GM21515 (cell line): ENCODE results near the gene FYB1.

Experiments used
- ATAC-seq: cut with Tn5 transposase; IDR thresholded peaks from one replicate; pipeline ENCODE4 v1.9.1; 2021; ENCODE audit not compliant: unreplicated experiment

Gene FYB1

DNA sequence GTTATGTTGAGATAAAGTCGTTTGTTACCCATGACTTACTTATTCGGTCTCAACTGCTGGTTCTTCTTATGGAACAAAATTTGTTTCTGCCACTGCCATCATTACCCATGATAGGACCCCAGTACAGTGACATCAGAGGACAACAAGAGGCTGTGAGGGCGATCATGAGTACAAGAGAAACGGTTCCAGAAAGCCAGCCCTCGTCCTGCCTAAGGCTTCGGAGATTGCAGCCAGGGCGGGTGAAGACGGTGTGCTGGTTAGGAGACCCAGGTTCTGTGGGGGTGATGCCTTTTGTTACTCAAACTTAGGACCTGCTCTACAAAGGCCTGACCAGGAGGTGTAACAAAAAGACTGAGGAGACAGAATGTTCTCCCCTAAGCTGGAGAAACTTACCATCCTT is 10.9 kb downstream of the FYB1 start:
- no peak for ATAC-seq

DNA sequence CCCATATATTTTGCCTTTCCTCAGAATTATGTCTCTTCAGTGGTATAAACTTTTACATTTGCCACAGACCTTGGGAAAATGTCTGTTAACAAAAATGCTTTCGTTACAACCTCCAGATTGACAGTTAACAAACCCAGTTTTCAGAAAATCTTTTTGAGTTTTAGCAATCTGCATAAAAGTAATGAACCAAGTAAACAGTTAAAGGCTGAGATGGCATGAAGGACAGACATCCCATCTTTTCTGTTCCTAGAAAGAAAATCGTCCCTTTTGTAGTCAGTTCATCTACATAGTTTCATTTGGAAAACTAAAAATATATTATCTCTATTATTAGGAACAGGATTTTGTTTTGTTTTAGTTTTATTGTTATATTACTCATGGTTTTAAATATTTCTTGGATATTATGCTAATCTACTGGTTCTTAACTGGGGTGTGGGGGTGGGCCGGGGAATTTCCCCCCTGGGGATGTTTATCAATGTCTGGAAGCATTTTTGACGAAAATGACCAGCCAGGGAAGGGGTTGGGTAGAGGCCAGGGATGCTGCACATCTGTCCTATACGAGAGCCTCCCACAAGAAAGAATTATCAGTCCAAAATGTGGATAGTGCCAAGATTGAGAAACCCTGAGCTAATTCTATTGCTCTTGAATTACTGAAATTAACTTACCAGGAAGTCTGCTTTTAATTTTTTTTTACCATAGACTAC is 11.9 kb downstream of the FYB1 start:
- ATAC-seq: no peak

DNA sequence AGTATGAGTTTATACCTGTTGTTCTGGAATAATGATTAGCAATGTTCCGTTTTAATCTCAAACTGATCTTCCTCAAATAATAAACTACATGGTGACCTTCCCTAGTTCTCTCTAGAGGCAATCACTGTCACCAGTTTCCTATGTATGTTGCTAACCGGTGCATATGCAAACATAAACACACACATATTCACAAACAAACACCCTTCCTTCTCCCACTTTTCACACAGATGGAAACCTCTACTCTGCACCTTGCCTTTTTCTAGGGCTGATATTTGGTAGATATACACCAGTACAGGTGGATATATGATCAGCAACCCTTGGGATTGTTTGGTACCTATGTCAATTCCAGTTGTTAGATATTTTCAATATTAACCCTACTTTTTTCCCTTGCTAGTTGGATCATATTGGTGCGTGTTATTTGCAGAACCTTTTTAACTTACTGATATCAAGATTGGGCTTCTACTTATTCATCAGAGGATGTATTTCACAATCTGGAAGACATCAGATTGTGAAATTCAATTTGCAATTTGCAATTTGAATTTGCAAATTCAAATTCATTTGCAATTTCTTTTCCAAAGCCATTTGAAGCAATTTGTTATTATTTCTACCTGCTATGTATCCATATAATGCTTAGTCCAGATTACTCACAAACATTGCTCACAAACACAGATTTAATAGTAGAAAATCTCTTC is 12.6 kb downstream of the FYB1 start:
- no peak for ATAC-seq

DNA sequence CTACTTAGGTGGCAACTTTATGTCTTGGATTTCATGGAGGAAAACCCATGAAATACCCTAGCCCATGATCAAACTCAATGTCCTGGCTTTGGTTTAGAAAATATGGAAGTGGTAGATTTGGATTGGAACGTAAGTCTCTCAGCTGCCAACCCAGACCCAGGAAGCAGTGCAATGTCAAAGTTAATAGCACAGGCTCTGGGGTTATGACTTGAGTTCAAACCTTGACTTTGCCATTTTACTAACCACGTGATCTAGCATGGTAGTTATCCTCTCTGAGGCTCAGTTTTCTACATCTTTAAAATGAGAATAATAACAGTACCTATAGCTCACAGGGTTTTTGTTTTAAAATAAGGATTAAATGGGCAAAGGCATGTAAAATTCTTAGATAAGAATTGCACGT is 13.8 kb downstream of the FYB1 start:
- no peak for ATAC-seq

DNA sequence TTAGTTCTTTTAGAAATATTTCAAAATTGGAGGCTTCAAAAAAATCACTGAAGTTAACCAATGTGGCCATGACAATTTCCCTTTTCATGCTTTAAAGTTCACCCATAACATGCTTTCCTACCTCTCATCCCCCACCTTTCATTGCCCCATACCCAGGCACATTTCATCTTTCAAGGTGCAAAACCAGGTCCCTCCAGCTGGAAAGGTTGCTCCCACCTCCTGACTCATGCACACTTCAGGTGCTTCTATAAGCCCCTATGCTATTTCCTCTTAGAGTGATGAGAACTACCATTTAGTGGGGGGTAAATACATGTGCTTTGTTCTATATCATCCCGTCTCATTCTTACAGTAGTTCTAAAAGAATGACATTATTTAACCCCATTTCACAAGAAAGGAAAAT is 15.4 kb downstream of the FYB1 start:
- no peak for ATAC-seq

DNA sequence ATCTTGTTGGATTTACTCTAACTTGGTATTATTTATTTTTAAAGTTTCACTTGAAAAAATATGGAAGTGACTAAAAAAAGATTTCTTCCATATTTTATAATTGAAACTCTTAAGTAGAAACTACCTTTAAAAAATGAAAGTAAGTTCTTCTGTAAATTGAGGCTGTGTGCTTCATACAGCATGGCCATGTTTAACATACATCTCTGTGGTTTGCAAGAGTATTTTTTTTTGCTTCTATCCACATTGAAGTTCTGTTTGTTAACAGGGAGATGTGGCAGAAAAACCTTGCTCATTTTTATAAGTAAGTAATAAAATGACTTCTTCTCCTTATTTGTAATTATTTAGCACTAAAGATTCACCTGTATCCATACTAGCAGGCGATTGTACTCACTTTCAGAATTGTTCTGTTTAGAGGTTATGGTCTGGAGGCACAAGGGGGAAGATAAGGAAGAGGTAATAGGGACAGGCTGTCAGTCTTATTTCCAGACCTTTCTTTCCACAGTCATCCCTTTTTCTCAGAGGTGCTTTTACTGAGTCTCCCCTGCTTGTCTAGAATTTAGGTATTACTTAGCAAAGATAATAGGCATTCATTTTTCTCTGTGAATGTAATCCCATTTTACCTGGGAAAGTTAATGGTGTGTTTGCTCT is 16.0 kb downstream of the FYB1 start:
- ATAC-seq: no peak

DNA sequence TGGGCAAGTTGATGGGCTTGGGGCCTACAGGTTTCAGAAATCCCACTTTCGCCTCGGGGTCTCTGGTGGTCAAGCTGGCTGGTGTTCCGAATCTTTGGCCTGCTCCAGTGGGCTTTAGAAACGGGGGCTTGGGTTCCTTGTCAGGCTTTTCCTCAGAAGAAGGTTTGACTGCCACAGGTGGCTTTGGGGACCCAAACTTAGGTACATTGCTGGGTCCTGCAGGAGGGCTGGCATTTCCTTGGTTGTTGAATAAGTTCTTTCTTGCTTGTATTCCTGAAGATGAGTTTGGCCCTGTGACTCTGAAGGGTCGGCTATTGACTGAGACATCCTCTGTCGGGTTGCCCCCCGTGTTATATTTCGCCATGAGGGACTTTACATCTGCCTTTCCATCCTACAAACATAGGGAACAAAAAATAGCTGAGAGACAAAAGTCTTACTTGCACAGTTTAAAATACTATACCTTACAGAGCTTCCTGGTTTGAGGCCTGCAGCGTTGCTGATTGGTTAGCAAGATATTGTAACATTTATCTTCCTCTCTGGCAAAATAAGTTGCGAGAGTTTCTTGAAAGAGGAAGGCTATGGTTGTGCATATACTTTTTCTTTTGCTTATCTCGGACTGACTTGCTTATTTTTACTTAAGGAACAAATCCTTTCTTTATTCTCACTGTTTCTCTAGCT is 16.6 kb downstream of the FYB1 start:
- no peak for ATAC-seq

DNA sequence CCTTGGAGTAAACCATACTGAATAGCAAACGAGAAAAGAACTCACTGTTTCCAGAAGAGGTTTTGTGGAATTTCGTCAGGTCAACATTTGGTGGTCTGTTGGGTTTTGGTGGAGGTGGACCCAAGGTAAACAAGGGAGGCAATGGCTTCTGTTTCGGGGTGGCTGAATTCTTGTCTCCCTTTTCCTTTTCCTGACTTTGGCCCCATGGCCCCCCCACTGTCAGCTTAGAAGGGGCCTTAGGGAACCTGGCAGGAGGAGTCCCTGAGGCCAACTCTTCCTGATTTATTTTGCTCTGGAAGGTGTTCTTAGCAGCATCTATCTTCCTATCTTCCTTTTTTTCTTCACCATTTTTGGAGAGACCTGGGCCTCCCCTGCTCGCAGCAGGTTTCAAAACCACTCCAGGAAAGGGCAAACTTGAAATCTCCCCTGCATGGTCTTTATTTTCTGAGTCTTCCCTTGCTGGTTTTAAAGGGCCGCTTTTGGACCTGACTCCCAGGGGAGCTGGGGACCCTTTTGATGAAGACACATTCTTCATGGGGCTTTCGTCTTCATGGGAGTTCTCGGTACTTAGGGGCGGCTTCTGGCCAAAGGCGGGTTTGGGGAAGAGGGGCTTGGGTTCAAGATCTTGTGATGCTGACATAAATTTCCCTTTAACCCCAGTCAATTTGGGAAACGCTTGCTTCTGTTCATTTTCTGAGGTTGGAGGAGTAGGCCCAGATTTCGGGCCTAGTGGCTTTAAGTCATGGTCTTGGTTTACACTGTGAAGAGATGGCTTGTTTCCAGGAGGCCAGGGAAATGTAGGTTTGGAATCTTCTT is 17.4 kb downstream of the FYB1 start:
- no peak for ATAC-seq

DNA sequence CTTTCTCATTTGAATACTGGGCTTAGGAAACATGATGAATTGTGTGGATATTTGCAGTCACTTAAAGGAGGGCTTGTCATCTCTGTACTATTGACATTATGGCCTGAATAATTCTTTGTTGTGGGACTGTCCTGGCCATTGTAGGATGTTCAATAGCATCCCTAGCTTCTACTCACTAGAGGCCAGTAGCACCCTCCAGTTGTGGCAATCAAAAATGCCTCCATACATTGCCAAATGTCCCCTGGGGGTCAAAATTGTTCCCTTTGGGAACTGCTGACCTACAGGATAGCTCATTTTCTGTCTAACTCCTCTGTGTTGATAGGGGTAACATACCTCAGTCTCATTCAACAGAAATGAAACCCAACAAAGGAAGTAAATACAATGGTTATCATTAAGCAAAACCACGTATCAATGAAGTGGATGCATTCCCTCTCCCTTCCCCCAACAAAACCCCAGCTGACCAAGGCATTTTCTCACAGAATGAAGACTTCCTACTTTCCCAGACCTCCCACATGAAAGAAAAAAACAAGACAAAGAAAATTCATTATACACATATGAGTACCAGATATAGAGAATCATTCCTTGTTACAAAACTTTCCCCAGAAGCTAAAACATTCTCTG is 18.1 kb downstream of the FYB1 start:
- ATAC-seq: no peak

DNA sequence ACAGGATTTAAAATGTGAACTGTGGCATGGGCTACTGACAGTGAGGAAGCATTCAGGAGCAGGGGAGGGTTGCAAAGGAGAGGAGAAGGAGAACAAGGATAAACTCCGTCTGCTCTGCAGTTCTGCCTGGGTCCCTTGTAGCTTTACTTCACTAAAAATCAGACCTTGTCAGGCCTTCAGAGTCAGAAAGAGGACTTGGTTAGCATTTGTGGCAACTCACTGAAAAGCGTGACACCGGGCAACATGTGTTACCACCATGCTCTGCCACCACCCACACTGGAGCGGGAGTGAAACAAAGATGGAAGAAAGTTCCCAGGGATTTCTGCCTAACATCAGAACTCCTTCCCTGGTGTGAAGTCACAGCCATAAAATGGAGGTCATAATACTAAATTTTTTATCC is 19.3 kb downstream of the FYB1 start:
- ATAC-seq: no peak

DNA sequence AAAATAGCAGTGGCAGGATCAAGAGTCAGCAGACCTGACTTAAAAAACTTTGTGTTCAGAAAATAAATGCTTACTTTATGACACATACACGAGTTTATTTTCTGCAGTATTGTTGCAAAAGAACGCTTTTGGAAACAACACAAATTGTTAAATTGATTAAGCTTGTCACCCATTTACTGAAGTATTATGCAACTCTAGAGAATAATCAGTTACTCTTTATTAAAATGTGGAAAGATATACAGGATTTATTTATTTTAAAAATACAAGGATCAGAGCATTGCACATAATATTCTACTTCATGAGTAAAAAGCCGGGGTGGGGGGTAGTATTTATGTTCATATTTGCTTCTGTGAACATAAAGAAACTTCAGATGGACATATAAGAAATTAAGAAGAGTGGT is 20.0 kb downstream of the FYB1 start:
- ATAC-seq: no peak

DNA sequence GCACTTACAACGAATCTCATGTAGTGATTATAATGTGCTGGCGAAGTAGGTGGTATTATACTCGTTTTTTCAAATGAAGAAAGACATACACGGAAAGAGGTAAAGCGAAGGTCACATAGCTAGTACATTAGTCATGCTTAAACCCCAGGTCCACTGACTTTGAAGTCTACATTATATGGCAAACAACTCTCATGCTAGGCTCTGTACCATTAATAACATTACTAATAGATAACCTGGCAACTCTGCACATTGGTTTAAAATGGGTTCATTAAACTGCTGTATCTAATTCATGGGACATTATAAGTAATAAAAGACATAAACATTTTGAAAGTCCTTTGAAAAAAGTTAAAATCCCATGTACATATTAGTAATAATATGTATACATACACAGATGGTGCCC is 21.2 kb downstream of the FYB1 start:
- no peak for ATAC-seq

DNA sequence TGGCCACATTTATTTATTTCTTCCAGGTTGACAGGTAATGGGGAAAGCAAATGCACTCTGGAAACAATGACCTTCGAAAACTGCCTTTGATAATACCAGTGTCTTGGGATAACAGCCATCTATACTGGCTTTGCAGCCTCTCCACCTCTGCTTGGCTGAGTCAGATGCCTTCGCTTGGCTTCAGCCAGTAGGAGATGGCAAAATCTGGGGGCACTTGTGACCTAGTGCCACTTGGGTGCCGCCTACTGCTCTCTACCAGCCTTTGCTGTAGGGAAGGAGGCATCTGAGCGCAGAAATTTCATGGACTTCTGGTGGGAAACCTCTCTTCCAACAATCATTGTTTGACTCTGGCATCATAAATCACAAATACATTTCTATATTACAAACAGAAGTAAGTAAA is 21.8 kb downstream of the FYB1 start:
- ATAC-seq: no peak

DNA sequence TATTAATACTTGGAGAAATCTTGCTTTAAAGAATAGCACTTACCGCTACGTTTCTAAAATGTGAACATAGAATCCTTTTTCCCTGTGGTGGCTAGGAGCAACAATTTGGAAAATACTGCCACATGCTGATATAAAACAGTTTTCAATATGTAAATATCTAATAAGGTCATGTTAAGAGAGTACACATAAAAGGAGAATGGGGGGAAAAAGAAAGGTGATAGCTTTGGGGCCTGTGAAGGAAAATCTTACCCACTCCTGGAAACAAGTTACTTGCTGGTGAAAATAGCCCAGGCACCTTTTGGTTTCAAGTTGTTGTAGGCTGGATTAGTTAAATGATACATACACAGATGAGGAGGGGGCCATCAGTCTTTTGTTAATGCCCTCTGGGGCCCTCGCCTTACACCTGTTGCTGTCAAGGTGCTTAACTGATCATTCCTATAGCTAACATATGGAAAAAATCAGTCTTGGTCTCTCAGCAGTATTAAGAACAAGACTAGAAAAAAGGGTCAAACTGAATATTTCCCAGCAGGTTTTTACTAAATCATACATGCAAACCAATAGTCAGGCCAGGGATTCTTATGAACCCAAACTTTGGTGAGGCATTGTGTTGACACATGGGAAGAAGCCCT is 24.1 kb downstream of the FYB1 start:
- ATAC-seq: no peak

DNA sequence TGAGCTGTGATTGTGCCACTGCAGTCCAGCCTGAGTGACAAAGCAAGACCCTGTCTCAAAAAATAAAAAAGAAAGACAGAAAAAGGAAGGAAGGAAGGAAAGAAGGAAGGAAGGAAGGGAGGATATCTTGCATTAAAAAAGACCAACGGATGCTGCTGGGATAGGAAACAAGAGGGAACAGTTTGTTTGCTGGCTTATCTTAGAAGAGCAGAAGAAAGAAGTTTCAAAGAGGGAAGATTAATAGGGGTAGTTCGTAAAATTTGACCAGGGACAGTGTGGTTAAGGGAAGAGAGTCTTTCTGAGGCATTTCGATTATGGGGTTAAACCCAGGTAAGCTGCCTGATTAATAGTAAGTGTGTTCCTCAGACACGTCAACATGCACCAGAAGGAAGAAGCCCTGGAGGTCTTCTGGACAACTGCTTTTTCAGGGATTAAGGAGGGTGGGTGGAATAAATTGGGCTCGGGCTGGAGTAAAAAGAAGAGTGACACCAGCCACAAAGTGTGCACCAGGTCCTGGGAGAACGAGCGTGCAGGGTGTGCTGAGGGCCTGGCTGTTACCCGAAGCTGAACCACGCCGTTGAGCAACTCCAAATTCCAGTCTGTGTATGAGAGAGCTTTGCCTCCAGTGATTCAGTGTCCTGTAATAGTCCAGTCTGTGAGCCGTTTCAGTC is 24.8 kb downstream of the FYB1 start:
- ATAC-seq: no peak

DNA sequence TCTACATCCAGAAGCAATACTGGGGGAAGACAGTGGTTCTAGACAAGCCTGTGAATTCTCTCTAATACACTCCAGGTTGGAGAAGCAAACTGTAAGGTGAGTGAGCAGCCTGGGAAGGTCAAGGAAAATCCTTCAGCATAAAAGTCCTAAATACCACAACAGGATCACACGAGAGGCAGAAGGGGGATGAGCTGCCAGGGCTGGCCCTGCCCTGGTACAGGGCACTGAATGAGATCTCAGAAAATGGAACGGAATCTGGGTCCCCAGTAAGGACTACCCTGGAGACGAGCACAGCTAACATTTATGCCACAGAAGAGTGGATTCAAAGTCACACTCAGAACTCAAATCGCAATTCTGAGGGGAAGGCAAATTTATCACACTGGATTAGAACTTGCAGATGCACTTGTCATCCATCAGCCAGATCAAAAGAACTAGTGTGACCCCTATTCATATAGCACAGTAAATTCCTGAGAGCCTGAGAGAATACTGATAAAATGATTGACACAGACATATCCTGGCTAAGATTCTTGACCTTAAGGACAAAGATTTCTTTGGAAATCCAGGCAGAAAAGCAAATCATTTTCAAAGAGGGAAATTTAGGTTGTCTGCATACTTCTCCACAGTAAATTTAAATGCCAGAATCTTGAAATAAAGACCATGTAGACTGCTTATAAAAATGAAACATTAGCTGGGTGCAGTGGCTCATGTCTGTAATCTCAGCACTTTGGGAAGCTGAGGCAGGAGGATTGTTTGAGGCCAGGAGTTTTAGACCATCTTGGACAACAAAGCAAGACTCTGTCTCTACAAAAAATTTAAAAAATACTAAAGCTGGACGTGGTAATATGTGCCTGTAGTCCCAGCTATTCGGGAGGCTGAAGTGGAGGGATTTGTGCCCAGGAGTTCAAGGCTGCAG is 25.6 kb downstream of the FYB1 start:
- ATAC-seq: no peak

DNA sequence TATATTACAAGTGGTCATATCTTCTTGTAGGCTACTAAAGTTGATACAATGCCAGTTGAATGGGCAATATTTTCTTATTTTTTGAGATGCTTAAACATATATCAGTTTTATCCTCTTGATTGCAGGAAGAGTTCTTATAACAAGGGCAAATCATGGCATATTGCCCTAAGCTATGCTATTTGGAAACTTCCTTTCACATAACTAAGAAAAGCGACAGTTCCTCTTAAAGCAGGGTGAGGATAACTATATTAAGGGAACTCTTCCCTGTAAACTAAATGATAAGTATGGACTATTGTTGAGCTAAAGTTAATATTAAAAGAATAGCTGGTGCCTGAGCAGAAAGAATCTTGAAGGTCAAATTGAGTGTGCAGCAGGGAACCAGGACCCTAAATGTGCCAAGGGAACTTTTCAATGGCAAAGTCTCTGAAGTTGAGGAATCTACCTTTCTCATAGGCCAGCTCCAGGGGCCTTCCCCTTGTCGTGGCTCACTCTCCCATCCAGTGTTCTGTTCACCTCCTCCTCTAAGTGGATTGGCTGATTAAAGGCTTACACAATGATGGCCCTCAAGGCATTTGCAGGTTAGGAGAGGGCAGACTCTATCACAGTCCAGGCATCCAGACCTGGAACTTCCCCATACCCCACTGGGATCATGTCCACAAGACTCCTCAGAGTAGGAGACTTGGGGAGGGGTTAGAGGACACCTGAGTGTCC is 26.8 kb downstream of the FYB1 start:
- ATAC-seq: no peak

DNA sequence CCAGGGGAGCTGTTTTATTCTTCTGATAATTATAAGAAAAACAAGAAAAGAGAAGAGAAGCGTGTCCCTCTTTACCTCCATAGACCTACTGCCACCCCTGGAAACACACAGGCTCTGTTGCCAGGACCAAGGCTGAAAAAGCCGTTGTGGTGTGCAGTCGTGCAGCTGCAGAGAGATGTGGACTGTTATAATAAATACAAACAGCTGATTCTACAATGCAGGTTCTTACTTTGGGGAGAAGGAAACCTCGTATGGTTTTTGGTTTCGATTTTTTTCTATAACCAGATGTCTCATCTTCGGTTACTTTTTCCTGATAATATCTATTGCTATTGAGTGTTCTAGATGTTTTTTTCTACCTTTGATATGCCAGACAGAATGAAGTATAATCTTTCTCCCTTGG is 28.1 kb downstream of the FYB1 start:
- ATAC-seq: peak; percentile 65
